K562 (cell line): Measurements from ENCODE around the gene SMPDL3B. TPM values are rescaled to one million over a fixed set of nuclear protein-coding genes. Genes with fewer than 3 reads are reported as not detected.
"Not testable (repeated sequence)": the region's sequence is repeated elsewhere in the genome, so short reads cannot be mapped to it uniquely, and the experiment has no call there.

ENCODE experiments used
- ATAC-seq: fragments of 200-7000 bp; cut with Tn5 transposase; 3 replicates; pipeline ENCODE4 v1.9.1; 2020; ENCODE audit warnings: moderate library complexity
- BruUV-seq: library from RNA; stranded (reverse); fragments of 400-500 nt; replicated peaks from 2 replicates; lab custom pipeline; 2021; lab: Mats Ljungman, UMichigan
- CTCF ChIA-PET: fragments of 300-600 bp; formaldehyde crosslinking; extraction: SDS; loops from one replicate; lab custom pipeline; 2021; ENCODE audit warnings: low intra/inter-chr PET ratio; lab: Yijun Ruan, JAX
- POLR2A ChIA-PET: fragments of 300-600, 350-650 bp; sonication (Branson Sonifier 250); formaldehyde crosslinking; extraction: SDS; loops from one replicate; lab custom pipeline; 2021; ENCODE audit warnings: antibody characterized with exemption, inconsistent platforms; lab: Yijun Ruan, JAX
- DNase-seq, 4 experiments: peaks; one replicate each; pipeline versions ENCODE4 v3.0.0 to v3.0.0-alpha.2; 2011 to 2018; ENCODE audit warnings: low spot score in 3 of 4, mixed read lengths in 3 of 4; ENCODE audit errors: extremely low read depth in 1 of 4
- FAIRE-seq: peaks from 2 replicates; lab custom pipeline; 2011; peaks lifted over from hg19 to GRCh38; lab: Jason Lieb, UNC
- H2AFZ ChIP-seq: 2 replicates; pipeline ENCODE4 v1.6.0; 2011; ENCODE audit warnings: low read depth, low read length, control low read depth, inconsistent platforms
- H3K27ac ChIP-seq: fragments of 200-600 bp; 3 replicates; pipeline ENCODE4 v1.8.0; 2011; ENCODE audit warnings: low read depth, mild to moderate bottlenecking, control low read depth, inconsistent platforms, low read length, moderate library complexity, mixed read lengths; ENCODE audit errors: extremely low read depth
- H3K27me3 ChIP-seq, 2 experiments: fragments of 300-600 bp in 1 of 2; 2 replicates in 1 of 2; 3 replicates in 1 of 2; pipeline versions ENCODE4 v1.6.0 to v1.8.0; 2011; ENCODE audit warnings: inconsistent platforms in 2 of 2, low read length in 2 of 2, mild to moderate bottlenecking in 1 of 2, mixed read lengths in 1 of 2, moderate library complexity in 1 of 2; ENCODE audit not compliant: control insufficient read depth in 2 of 2, insufficient read depth in 2 of 2
- H3K36me3 ChIP-seq: fragments of 300-600 bp; 3 replicates; pipeline ENCODE4 v1.8.0; 2011; ENCODE audit warnings: mild to moderate bottlenecking, low read length, inconsistent platforms; ENCODE audit not compliant: control insufficient read depth, insufficient read depth
- H3K4me1 ChIP-seq, 2 experiments: fragments of 200-600 bp in 1 of 2; replicated peaks in 1 of 2; 2 replicates in 1 of 2; 3 replicates in 1 of 2; pipeline versions ENCODE4 v1.5.1 to v1.8.0; 2011; ENCODE audit warnings: inconsistent platforms in 2 of 2, low read length in 2 of 2, mild to moderate bottlenecking in 1 of 2, mixed read lengths in 1 of 2, moderate library complexity in 1 of 2; ENCODE audit not compliant: control insufficient read depth in 2 of 2, insufficient read depth in 2 of 2
- H3K4me2 ChIP-seq: 2 replicates; pipeline ENCODE4 v1.6.1; 2011; ENCODE audit warnings: low read length, control low read depth, inconsistent platforms, mixed read lengths; ENCODE audit not compliant: insufficient read depth
- H3K4me3 ChIP-seq: fragments of 200-600 bp; sonication (generic), shearing (Covaris generic); 2 replicates; pipeline ENCODE4 v1.5.1; 2016; ENCODE audit warnings: control low read depth, inconsistent platforms
- H3K79me2 ChIP-seq: fragments of 200-600 bp; 3 replicates; pipeline ENCODE4 v1.8.0; 2011; ENCODE audit warnings: low read length, inconsistent platforms; ENCODE audit not compliant: control insufficient read depth, insufficient read depth
- H3K9ac ChIP-seq, 2 experiments: 2 replicates each; pipeline versions ENCODE4 v1.6.0 to v1.6.1; 2011; ENCODE audit warnings: low read depth in 2 of 2, low read length in 2 of 2, control low read depth in 1 of 2, inconsistent platforms in 1 of 2, mild to moderate bottlenecking in 1 of 2, mixed read lengths in 1 of 2; ENCODE audit not compliant: insufficient read depth in 1 of 2
- H3K9me1 ChIP-seq: one replicate; pipeline ENCODE4 v1.6.0; 2011; ENCODE audit warnings: inconsistent platforms, mild to moderate bottlenecking, low read length, moderate library complexity; ENCODE audit not compliant: control insufficient read depth, insufficient read depth
- H3K9me3 ChIP-seq: replicated peaks from 2 replicates; pipeline ENCODE4 v1.5.1; 2011; ENCODE audit warnings: low read depth, low read length, inconsistent platforms; ENCODE audit not compliant: control insufficient read depth, insufficient read depth
- H4K20me1 ChIP-seq: replicated peaks from 2 replicates; pipeline ENCODE4 v1.6.1; 2011; ENCODE audit warnings: low read length, inconsistent platforms, mixed read lengths; ENCODE audit not compliant: control insufficient read depth, insufficient read depth
- BHLHE40 ChIP-seq: IDR thresholded peaks from 2 replicates; pipeline ENCODE4 v1.6.1; 2011; ENCODE audit warnings: low read length, improper control_type of control experiment
- PHB2 ChIP-seq: fragments of 450-650 bp; IDR thresholded peaks from 2 replicates; pipeline ENCODE4 v1.6.1; 2017; ENCODE audit warnings: low read depth
- PRDM10 ChIP-seq: fragments of 450-650 bp; IDR thresholded peaks from 2 replicates; pipeline ENCODE4 v1.6.1; 2018; ENCODE audit not compliant: partially characterized antibody
- TFE3 ChIP-seq: fragments of 450-650 bp; formaldehyde crosslinking; IDR thresholded peaks from 2 replicates; pipeline ENCODE4 v1.4.0; 2020; ENCODE audit warnings: mild to moderate bottlenecking, mixed read lengths
- ZNF121 ChIP-seq: sonication (generic); formaldehyde crosslinking; conservative IDR thresholded peaks from 2 replicates; pipeline ENCODE4 v1.8.0; 2022; ENCODE audit warnings: missing genetic modification reagents
- WGBS: fragments of 100-300 bp; shearing (Covaris generic); methylation state at CpG from one replicate; pipeline ENCODE4 v1.1.6; 2016; ENCODE audit warnings: low coverage, mixed read lengths; ENCODE audit not compliant: insufficient coverage; ENCODE audit errors: missing lambda C conversion rate; 5-methylcytosine and 5-hydroxymethylcytosine counted together
- in situ Hi-C: fragments of 300-500 bp; cut with MboI; formaldehyde crosslinking; loops from 4 replicates; pipeline ENCODE4 v1.15.0; 2018; ENCODE audit warnings: inconsistent platforms, mixed read lengths
- intact Hi-C: fragments of 100-400 bp; cut with micrococcal nuclease; formaldehyde crosslinking; loops from 2 replicates; pipeline ENCODE4 v1.14.2; 2022
- polyA plus RNA-seq, 8 experiments: library from polyadenylated mRNA; depleted of rRNA in 4 of 8; stranded (reverse) in 5 of 8; unstranded in 3 of 8; fragments of >200 nt; fragmentation: Nextera tagmentation in 2 of 8; fragmentation: Illumina TruSeq in 1 of 8; extraction: Ambion mirVana in 2 of 8; extraction: Trizol in 1 of 8; gene quantifications; 2 replicates each; pipeline versions ENCODE4 v1.2.1 to v1.2.3, GENCODE V29; 2011 to 2014; ENCODE audit warnings: inconsistent platforms in 1 of 8, missing spikeins in 1 of 8
- total RNA-seq, 7 experiments: library from RNA; depleted of rRNA in 6 of 7; stranded (reverse); fragments of >200 nt in 6 of 7; fragmentation: Illumina TruSeq in 2 of 7; extraction: Trizol in 2 of 7; gene quantifications; 2 replicates each; pipeline versions ENCODE4 v1.2.1 to v1.2.3, GENCODE V29; 2011 to 2021; ENCODE audit warnings: low replicate concordance in 1 of 7

The SMPDL3B gene
- total and polyA plus RNA-seq, 9 of the 15 experiments (the other 6 are each of a cell fraction or from before 2014, with no cell fraction given), result 0.07 to 1.2 (median 0.73) TPM

- no peak overlapping the region for H3K4me2 ChIP-seq
- in situ Hi-C loops (no loop called here), intact Hi-C loops (no loop called here)
- H3K4me1 ChIP-seq, result no peaks in the 10 kb centered on the region
- WGBS, result 63% methylated on average over 1 of the region's 1 CpG
- peaks cover 91% of the 10 kb centered on the region for H3K36me3 ChIP-seq
- no peaks in the 10 kb centered on the region for H3K79me2 ChIP-seq
- H3K9me3 ChIP-seq, result no peaks in the 10 kb centered on the region
- H3K27me3 ChIP-seq, result no peaks in the 10 kb centered on the region
- no peak overlapping the region for H3K4me3 ChIP-seq
- no TSS peak for BruUV-seq
- peak; percentile 24 for TF ChIP-seq TFE3 (CRISPR knock-in tag)
- TF ChIP-seq PHB2, result no peak
- TF ChIP-seq BHLHE40, result 0 out of 2 replicates have a peak, but pooled peaks have one; percentile 21
- TF ChIP-seq, all 486 proteins: peak for 2
- no peak overlapping the region for H2AFZ ChIP-seq
- H4K20me1 ChIP-seq, result no peaks in the 10 kb centered on the region
- H3K27ac ChIP-seq, result no peak overlapping the region
- DNase-seq, result no peak
- H3K9me1 ChIP-seq, result no peaks in the 10 kb centered on the region
- ChIA-PET POLR2A (interaction anchor here (1.5 to 1.7 kb wide), 2 partner anchors 10 to 94 kb away, joined by 4 to 7 read pairs; partner anchors contain the start of gene EYA3), CTCF (no interaction called here)
- H3K9ac ChIP-seq, result no peak overlapping the region
- no peak for ATAC-seq
- FAIRE-seq, result no peak
Measured at GRCh38 chr1:27994060-27994459, 59.3 kb downstream of the SMPDL3B start.

- FAIRE-seq, BruUV-seq, H3K27ac ChIP-seq, H3K79me2 ChIP-seq, intact Hi-C loops, H2AFZ ChIP-seq, H3K4me3 ChIP-seq, H3K9me3 ChIP-seq, DNase-seq, ATAC-seq, CTCF ChIA-PET, H3K9ac ChIP-seq, H3K4me2 ChIP-seq, in situ Hi-C loops, H4K20me1 ChIP-seq, H3K9me1 ChIP-seq, H3K4me1 ChIP-seq, H3K27me3 ChIP-seq: not testable (repeated sequence)
- H3K36me3 ChIP-seq, result peaks cover 90% of the 10 kb centered on the region
- 97% methylated on average over 6 of the region's 6 CpGs for WGBS
- TF ChIP-seq PRDM10 (peak; percentile 80), ZNF121 (CRISPR knock-in tag) (peak; percentile 94)
- POLR2A ChIA-PET, result interaction anchor here (0.6 to 1.7 kb wide), 3 partner anchors 15 to 310 kb away, joined by 3 to 7 read pairs (median 3); partner anchors contain the start of gene EYA3
Measured at GRCh38 chr1:27994526-27994925, 59.7 kb downstream of the SMPDL3B start.
